H9 (cell line): Measurements from ENCODE around the gene CAMTA1. TPM values are rescaled to one million over a fixed set of nuclear protein-coding genes. Genes with fewer than 3 reads are reported as not detected.

Source experiments
- DNase-seq: peaks from one replicate; pipeline ENCODE4 v3.0.0-alpha.2; 2017
- H2AFZ ChIP-seq: one replicate; pipeline ENCODE4 v1.6.1; 2013; ENCODE audit warnings: mild to moderate bottlenecking, low read length, control low read depth, moderate library complexity
- H2AK5ac ChIP-seq: 2 replicates; pipeline ENCODE4 v1.6.1; 2013; ENCODE audit warnings: low read length, control low read depth, mixed read lengths; ENCODE audit not compliant: insufficient read length
- H2BK120ac ChIP-seq: one replicate; pipeline ENCODE4 v1.6.1; 2013; ENCODE audit warnings: low read depth, mild to moderate bottlenecking, low read length, control low read depth, inconsistent platforms; ENCODE audit not compliant: poor library complexity, severe bottlenecking
- H2BK12ac ChIP-seq: 2 replicates; pipeline ENCODE4 v1.6.1; 2013; ENCODE audit warnings: low read length, control low read depth, mixed read lengths, low read depth; ENCODE audit not compliant: insufficient read length
- H2BK15ac ChIP-seq: 2 replicates; pipeline ENCODE4 v1.6.1; 2013; ENCODE audit warnings: low read depth, low read length, control low read depth
- H2BK20ac ChIP-seq: one replicate; pipeline ENCODE4 v1.6.1; 2013; ENCODE audit warnings: low read depth, mild to moderate bottlenecking, low read length, control low read depth, inconsistent platforms; ENCODE audit not compliant: poor library complexity, severe bottlenecking
- H2BK5ac ChIP-seq: 2 replicates; pipeline ENCODE4 v1.6.1; 2013; ENCODE audit warnings: low read length, control low read depth, mixed read lengths; ENCODE audit not compliant: insufficient read length
- H3K14ac ChIP-seq: 2 replicates; pipeline ENCODE4 v1.6.1; 2013; ENCODE audit warnings: low read length, control low read depth; ENCODE audit not compliant: insufficient read depth
- H3K18ac ChIP-seq: 2 replicates; pipeline ENCODE4 v1.6.1; 2013; ENCODE audit warnings: low read depth, mild to moderate bottlenecking, mixed read lengths, low read length, control low read depth; ENCODE audit not compliant: insufficient read length
- H3K23ac ChIP-seq: 2 replicates; pipeline ENCODE4 v1.6.1; 2013; ENCODE audit warnings: low read length, control low read depth, mixed read lengths, low read depth; ENCODE audit not compliant: insufficient read length
- H3K23me2 ChIP-seq: 2 replicates; pipeline ENCODE4 v1.6.1; 2013; ENCODE audit warnings: low read depth, mild to moderate bottlenecking, mixed read lengths, low read length, control low read depth; ENCODE audit not compliant: insufficient read length, poor library complexity, severe bottlenecking
- H3K27ac ChIP-seq: 2 replicates; pipeline ENCODE4 v1.5.1; 2013; ENCODE audit warnings: low read length, control low read depth, mixed read lengths, low read depth; ENCODE audit not compliant: insufficient read length
- H3K27me3 ChIP-seq: 2 replicates; pipeline ENCODE4 v1.6.1; 2013; ENCODE audit warnings: low read length, control low read depth, inconsistent platforms; ENCODE audit not compliant: insufficient read depth
- H3K4ac ChIP-seq: 2 replicates; pipeline ENCODE4 v1.6.1; 2013; ENCODE audit warnings: low read depth, mild to moderate bottlenecking, control low read depth, inconsistent platforms, low read length, moderate library complexity
- H3K4me1 ChIP-seq: 2 replicates; pipeline ENCODE4 v1.6.1; 2013; ENCODE audit warnings: low read length, control low read depth, inconsistent platforms; ENCODE audit not compliant: insufficient read depth
- H3K4me2 ChIP-seq: 2 replicates; pipeline ENCODE4 v1.6.1; 2013; ENCODE audit warnings: low read length, control low read depth, mixed read lengths; ENCODE audit not compliant: insufficient read length, insufficient read depth
- H3K56ac ChIP-seq: 2 replicates; pipeline ENCODE4 v1.6.1; 2013; ENCODE audit warnings: low read depth, mild to moderate bottlenecking, mixed read lengths, low read length, control low read depth; ENCODE audit not compliant: insufficient read length
- H3K79me1 ChIP-seq: 2 replicates; pipeline ENCODE4 v1.6.1; 2013; ENCODE audit warnings: low read depth, mild to moderate bottlenecking, moderate library complexity, low read length, control low read depth, inconsistent platforms; ENCODE audit not compliant: insufficient read depth, poor library complexity, severe bottlenecking
- H3K79me2 ChIP-seq: 2 replicates; pipeline ENCODE4 v1.6.1; 2013; ENCODE audit warnings: low read length, control low read depth, inconsistent platforms; ENCODE audit not compliant: insufficient read depth
- H3K9ac ChIP-seq: 2 replicates; pipeline ENCODE4 v1.6.1; 2013; ENCODE audit warnings: low read length, control low read depth, mixed read lengths; ENCODE audit not compliant: insufficient read length; ENCODE audit errors: extremely low read depth
- H3K9me3 ChIP-seq: one replicate; pipeline ENCODE4 v1.6.1; 2013; ENCODE audit warnings: low read depth, low read length, inconsistent platforms; ENCODE audit not compliant: control insufficient read depth
- H3T11ph ChIP-seq: one replicate; pipeline ENCODE4 v1.6.1; 2013; ENCODE audit warnings: mild to moderate bottlenecking, low read length, control low read depth, inconsistent platforms
- H4K20me1 ChIP-seq: one replicate; pipeline ENCODE4 v1.6.1; 2013; ENCODE audit not compliant: control insufficient read depth, insufficient read length, insufficient read depth
- H4K5ac ChIP-seq: 2 replicates; pipeline ENCODE4 v1.6.1; 2013; ENCODE audit warnings: low read depth, mild to moderate bottlenecking, mixed read lengths, low read length, control low read depth; ENCODE audit not compliant: insufficient read length
- H4K8ac ChIP-seq: replicated peaks from 2 replicates; pipeline ENCODE4 v1.6.1; 2013; ENCODE audit warnings: low read length, control low read depth, mixed read lengths, low read depth; ENCODE audit not compliant: insufficient read length
- H4K91ac ChIP-seq: 2 replicates; pipeline ENCODE4 v1.6.1; 2013; ENCODE audit warnings: low read depth, mild to moderate bottlenecking, moderate library complexity, mixed read lengths, low read length, control low read depth; ENCODE audit not compliant: insufficient read length
- H3K27ac Mint-ChIP-seq, 3 experiments: 2 replicates in 2 of 3; 3 replicates in 1 of 3; pipeline ENCODE4 v1.8.0; 2020 to 2021; ENCODE audit warnings: mixed read lengths in 3 of 3, mild to moderate bottlenecking in 1 of 3, moderate library complexity in 1 of 3
- H3K27me3 Mint-ChIP-seq: 2 replicates; pipeline ENCODE4 v1.8.0; 2021; ENCODE audit warnings: low read depth, mild to moderate bottlenecking, moderate library complexity, mixed read lengths
- H3K36me3 Mint-ChIP-seq, 3 experiments: 2 replicates in 2 of 3; 3 replicates in 1 of 3; pipeline ENCODE4 v1.8.0; 2020 to 2021; ENCODE audit warnings: low read depth in 3 of 3, mixed read lengths in 3 of 3; ENCODE audit not compliant: insufficient read depth in 1 of 3
- H3K4me1 Mint-ChIP-seq, 2 experiments: 2 replicates each; pipeline ENCODE4 v1.8.0; 2020; ENCODE audit warnings: mixed read lengths in 2 of 2
- H3K4me3 Mint-ChIP-seq, 2 experiments: 2 replicates in 1 of 2; 3 replicates in 1 of 2; pipeline ENCODE4 v1.8.0; 2020 to 2021; ENCODE audit warnings: mild to moderate bottlenecking in 2 of 2, mixed read lengths in 2 of 2, moderate library complexity in 1 of 2
- H3K9me3 Mint-ChIP-seq, 2 experiments: 2 replicates in 1 of 2; 3 replicates in 1 of 2; pipeline ENCODE4 v1.8.0; 2020; ENCODE audit warnings: mild to moderate bottlenecking in 2 of 2, mixed read lengths in 2 of 2, moderate library complexity in 1 of 2
- WGBS: extraction: QIAGEN DNeasy Blood & Tissue Kit; methylation state at CpG from one replicate; pipeline ENCODE4 v1.1.7; 2013; ENCODE audit warnings: missing lambda C conversion rate, low lambda C conversion rate, mixed read lengths; ENCODE audit not compliant: insufficient read length; ENCODE audit errors: extremely low coverage; 5-methylcytosine and 5-hydroxymethylcytosine counted together
- total RNA-seq: library from RNA; stranded (reverse); gene quantifications from 2 replicates; pipeline ENCODE4 v1.2.1, GENCODE V29; 2021
- TF ChIP-seq, protein P1 (sequence below): fragments of 200-600 bp; sonication (generic); conservative IDR thresholded peaks from 3 replicates; pipeline ENCODE4 v1.8.0; 2021; ENCODE audit warnings: antibody characterized with exemption, mild to moderate bottlenecking

CAMTA1 gene
- total RNA-seq, 1 experiment from 2014 or later: 115 TPM

- WGBS: no CpG with 5 or more reads among the region's 5 CpGs
- no peak overlapping the region for H2BK5ac ChIP-seq
- peaks cover 0 to 6% (median 0%) of the 10 kb centered on the region in 3 experiments; a peak in 1 of 7 replicates for H3K36me3 Mint-ChIP-seq
- no peak overlapping the region for H2BK20ac ChIP-seq
- no peak overlapping the region for H4K5ac ChIP-seq
- H3K18ac ChIP-seq: no peak overlapping the region
- H2BK12ac ChIP-seq: no peak overlapping the region
- TF ChIP-seq, protein P1, sequence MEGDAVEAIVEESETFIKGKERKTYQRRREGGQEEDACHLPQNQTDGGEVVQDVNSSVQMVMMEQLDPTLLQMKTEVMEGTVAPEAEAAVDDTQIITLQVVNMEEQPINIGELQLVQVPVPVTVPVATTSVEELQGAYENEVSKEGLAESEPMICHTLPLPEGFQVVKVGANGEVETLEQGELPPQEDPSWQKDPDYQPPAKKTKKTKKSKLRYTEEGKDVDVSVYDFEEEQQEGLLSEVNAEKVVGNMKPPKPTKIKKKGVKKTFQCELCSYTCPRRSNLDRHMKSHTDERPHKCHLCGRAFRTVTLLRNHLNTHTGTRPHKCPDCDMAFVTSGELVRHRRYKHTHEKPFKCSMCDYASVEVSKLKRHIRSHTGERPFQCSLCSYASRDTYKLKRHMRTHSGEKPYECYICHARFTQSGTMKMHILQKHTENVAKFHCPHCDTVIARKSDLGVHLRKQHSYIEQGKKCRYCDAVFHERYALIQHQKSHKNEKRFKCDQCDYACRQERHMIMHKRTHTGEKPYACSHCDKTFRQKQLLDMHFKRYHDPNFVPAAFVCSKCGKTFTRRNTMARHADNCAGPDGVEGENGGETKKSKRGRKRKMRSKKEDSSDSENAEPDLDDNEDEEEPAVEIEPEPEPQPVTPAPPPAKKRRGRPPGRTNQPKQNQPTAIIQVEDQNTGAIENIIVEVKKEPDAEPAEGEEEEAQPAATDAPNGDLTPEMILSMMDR: no peak
- H3K23ac ChIP-seq: no peak overlapping the region
- no peak overlapping the region for H2AFZ ChIP-seq
- no peak overlapping the region for H3K4me2 ChIP-seq
- no peak overlapping the region for H2BK120ac ChIP-seq
- no peak overlapping the region for H3K56ac ChIP-seq
- no peaks in the 10 kb centered on the region for H3K79me2 ChIP-seq
- DNase-seq: no peak
- H3K27ac ChIP-seq: no peak overlapping the region
- no peaks in the 10 kb centered on the region for H3K79me1 ChIP-seq
- no peaks in the 10 kb centered on the region; the same call in 1 of the 2 replicates for H3K4me1 ChIP-seq
- H3K9me3 Mint-ChIP-seq: no peaks in the 10 kb centered on the region; a peak in 1 of 5 replicates
- H4K8ac ChIP-seq: no peak overlapping the region
- H4K91ac ChIP-seq: no peak overlapping the region
- peaks cover 47 to 66% of the 10 kb centered on the region in 2 experiments for H3K4me1 Mint-ChIP-seq
- no peak overlapping the region for H2AK5ac ChIP-seq
- no peak overlapping the region for H3K4me3 Mint-ChIP-seq
- no peaks in the 10 kb centered on the region for H3K27me3 ChIP-seq
- H3K27me3 Mint-ChIP-seq: peaks cover 3% of the 10 kb centered on the region; the same call in 1 of the 2 replicates
- H3T11ph ChIP-seq: no peak overlapping the region
- H3K4ac ChIP-seq: no peak overlapping the region
- no peaks in the 10 kb centered on the region for H3K9me3 ChIP-seq
- no peak overlapping the region for H3K27ac Mint-ChIP-seq
- H4K20me1 ChIP-seq: no peaks in the 10 kb centered on the region
- no peak overlapping the region for H2BK15ac ChIP-seq
- H3K23me2 ChIP-seq: peaks cover 7% of the 10 kb centered on the region
- no peak overlapping the region for H3K14ac ChIP-seq
- no peak overlapping the region for H3K9ac ChIP-seq
Observed at GRCh38 chr1:6957341-6957740, 172.1 kb downstream of the CAMTA1 start.
